ENCODE measurements around the gene ARL5A.

ARL5A gene

GRCh38 chr2:151860613-151861146 lies 32.5 kb upstream of the ARL5A start:
- no peaks in the 10 kb centered on the region for H3K36me3 ChIP-seq (ENCODE audit: control insufficient read depth, insufficient read depth, low read length)
- DNase-seq (ENCODE audit: extremely low read depth, insufficient read length), result no peak
- no peaks in the 10 kb centered on the region for H3K27me3 ChIP-seq (replicated peaks; ENCODE audit: control insufficient read depth, insufficient read depth, low read length)
- TF ChIP-seq CTCF (IDR thresholded peaks at IDR 0.05; ENCODE audit: insufficient read depth, low read length, poor library complexity, severe bottlenecking), result no peak
- no peak overlapping the region for H3K4me3 ChIP-seq (replicated peaks; ENCODE audit: low read depth, low read length)

DNA sequence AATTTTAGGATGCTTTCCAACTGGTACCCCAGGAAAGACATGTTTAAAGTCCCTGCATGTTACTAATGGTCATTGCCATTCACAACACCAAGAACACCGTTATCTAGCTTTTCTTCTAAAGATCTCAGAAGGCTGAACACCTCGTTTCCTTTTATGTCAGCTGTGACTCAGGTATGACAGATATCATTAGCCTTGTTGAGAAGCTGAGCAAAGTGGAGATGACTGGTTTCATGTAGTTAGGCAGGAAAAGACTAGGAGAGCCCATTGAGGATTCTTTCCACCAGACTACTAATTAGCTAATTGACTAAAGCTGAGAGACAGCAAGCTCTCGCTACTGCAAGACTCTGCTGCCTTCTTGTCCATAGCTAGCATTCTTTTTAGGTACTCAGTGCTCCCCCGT lies 32.0 kb upstream of the ARL5A start:
- no peaks in the 10 kb centered on the region for H3K36me3 ChIP-seq (ENCODE audit: control insufficient read depth, insufficient read depth, low read length)
- TF ChIP-seq CTCF (IDR thresholded peaks at IDR 0.05; ENCODE audit: insufficient read depth, low read length, poor library complexity, severe bottlenecking), result no peak
- no peak for DNase-seq (ENCODE audit: extremely low read depth, insufficient read length)
- no peaks in the 10 kb centered on the region for H3K27me3 ChIP-seq (replicated peaks; ENCODE audit: control insufficient read depth, insufficient read depth, low read length)
- no peak overlapping the region for H3K4me3 ChIP-seq (replicated peaks; ENCODE audit: low read depth, low read length)

- Histone ChIP-seq H3K27me3 (replicated peaks; ENCODE audit: control insufficient read depth, insufficient read depth, low read length) (no peaks in the 10 kb centered on the region), H3K36me3 (ENCODE audit: control insufficient read depth, insufficient read depth, low read length) (no peaks in the 10 kb centered on the region), H3K4me3 (replicated peaks; ENCODE audit: low read depth, low read length) (no peak overlapping the region)
- no peak for TF ChIP-seq CTCF (IDR thresholded peaks at IDR 0.05; ENCODE audit: insufficient read depth, low read length, poor library complexity, severe bottlenecking)
- no peak for DNase-seq (ENCODE audit: extremely low read depth, insufficient read length)
These were observed 29.4 kb upstream of the ARL5A start for GRCh38 chr2:151857650-151858049.

DNA sequence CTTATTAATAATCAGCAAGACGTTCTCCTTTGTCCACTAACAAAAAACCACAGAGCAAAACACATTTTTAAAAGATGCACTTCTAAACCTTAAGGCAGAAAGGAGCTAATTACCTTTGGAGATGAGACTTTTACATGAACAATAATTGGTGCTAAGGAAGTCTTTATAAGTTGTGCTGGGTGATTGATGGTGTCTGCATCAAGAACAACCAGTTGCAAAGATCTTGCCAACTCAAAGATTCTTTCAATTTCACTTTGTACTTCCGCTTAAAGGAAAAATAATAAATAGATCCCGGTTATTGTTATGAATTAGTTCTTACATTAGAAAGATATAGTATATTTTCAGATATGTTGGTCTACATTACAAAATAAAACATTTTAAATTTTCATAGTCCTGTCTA lies 26.9 kb upstream of the ARL5A start:
- no peak for TF ChIP-seq CTCF (IDR thresholded peaks at IDR 0.05; ENCODE audit: insufficient read depth, low read length, poor library complexity, severe bottlenecking)
- Histone ChIP-seq H3K36me3 (ENCODE audit: control insufficient read depth, insufficient read depth, low read length) (no peaks in the 10 kb centered on the region), H3K4me3 (replicated peaks; ENCODE audit: low read depth, low read length) (no peak overlapping the region), H3K27me3 (replicated peaks; ENCODE audit: control insufficient read depth, insufficient read depth, low read length) (no peaks in the 10 kb centered on the region)
- no peak for DNase-seq (ENCODE audit: extremely low read depth, insufficient read length)

DNA sequence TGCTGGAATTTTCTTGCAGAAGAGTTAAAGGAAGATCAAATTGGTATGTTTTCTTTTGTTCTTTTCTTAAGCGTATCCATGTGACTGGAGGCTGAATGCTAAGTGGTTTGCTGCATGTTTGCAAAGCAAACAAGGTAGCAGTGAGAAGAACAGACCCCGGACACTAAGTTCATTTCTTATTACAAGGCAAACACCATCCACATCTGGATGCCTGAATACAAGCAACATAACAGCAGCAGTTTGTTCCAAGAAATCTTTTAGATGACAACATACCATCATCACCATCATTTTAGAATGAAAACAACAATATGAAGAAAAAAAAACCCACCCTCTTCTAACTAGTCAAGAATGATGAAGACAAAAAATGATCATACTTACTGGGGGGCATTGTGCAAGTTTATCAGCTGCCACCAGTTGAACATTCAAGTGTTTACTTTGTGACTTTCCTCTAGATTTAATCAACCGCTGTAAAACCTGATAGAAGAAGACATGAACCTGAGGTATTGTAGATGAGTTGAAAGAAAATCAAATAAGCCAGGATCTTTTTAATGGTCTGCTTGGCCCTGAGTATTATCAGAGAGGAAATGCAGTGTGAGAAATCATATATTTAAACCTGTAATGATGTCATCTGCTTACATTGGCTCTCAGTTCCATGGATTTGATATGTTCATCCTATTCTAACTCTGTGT lies 25.0 kb upstream of the ARL5A start:
- no peaks in the 10 kb centered on the region for H3K27me3 ChIP-seq (replicated peaks; ENCODE audit: control insufficient read depth, insufficient read depth, low read length)
- DNase-seq (ENCODE audit: extremely low read depth, insufficient read length), result no peak
- no peak for TF ChIP-seq CTCF (IDR thresholded peaks at IDR 0.05; ENCODE audit: insufficient read depth, low read length, poor library complexity, severe bottlenecking)
- no peaks in the 10 kb centered on the region for H3K36me3 ChIP-seq (ENCODE audit: control insufficient read depth, insufficient read depth, low read length)
- no peak overlapping the region for H3K4me3 ChIP-seq (replicated peaks; ENCODE audit: low read depth, low read length)

Data from GM06990 (cell line).